HG03095 (cell line): Measurements from ENCODE around the gene RBM10.

Source experiments
- ATAC-seq: cut with Tn5 transposase; IDR thresholded peaks from one replicate; pipeline ENCODE4 v1.9.1; 2021; ENCODE audit warnings: moderate library complexity; ENCODE audit not compliant: unreplicated experiment

RBM10 gene

GRCh38 chrX:47174846-47175587 lies 30.0 kb downstream of the RBM10 start:
- no peak for ATAC-seq

GRCh38 chrX:47175588-47175980 lies 30.6 kb downstream of the RBM10 start:
- ATAC-seq = no peak

GRCh38 chrX:47176101-47176740 lies 31.2 kb downstream of the RBM10 start:
- no peak for ATAC-seq

GRCh38 chrX:47177079-47177478 lies 32.1 kb downstream of the RBM10 start:
- no peak for ATAC-seq

GRCh38 chrX:47178337-47178736 lies 33.3 kb downstream of the RBM10 start:
- no peak for ATAC-seq

- no peak for ATAC-seq
Observed at GRCh38 chrX:47179221-47179927, 34.4 kb downstream of the RBM10 start.

- no peak for ATAC-seq
Observed at GRCh38 chrX:47179928-47180255, 34.9 kb downstream of the RBM10 start.

- no peak for ATAC-seq
Observed at GRCh38 chrX:47180346-47180745, 35.3 kb downstream of the RBM10 start.

- ATAC-seq = no peak
Observed at GRCh38 chrX:47181301-47181700, 36.3 kb downstream of the RBM10 start.

- no peak for ATAC-seq
Observed at GRCh38 chrX:47182106-47182700, 37.2 kb downstream of the RBM10 start.

- ATAC-seq = no peak
Observed at GRCh38 chrX:47184486-47184885, 39.5 kb downstream of the RBM10 start.

GRCh38 chrX:47185241-47185640 lies 40.2 kb downstream of the RBM10 start:
- ATAC-seq = no peak

GRCh38 chrX:47186096-47186740 lies 41.2 kb downstream of the RBM10 start:
- ATAC-seq = no peak

GRCh38 chrX:47187106-47187677 lies 42.2 kb downstream of the RBM10 start:
- no peak for ATAC-seq

- no peak for ATAC-seq
Observed at GRCh38 chrX:47189906-47190305, 44.9 kb downstream of the RBM10 start.

- peak; percentile 43 for ATAC-seq
Observed at GRCh38 chrX:47190445-47191269, 45.6 kb downstream of the RBM10 start.

GRCh38 chrX:47191331-47191730 lies 46.3 kb downstream of the RBM10 start:
- no peak for ATAC-seq

GRCh38 chrX:47191806-47192401 lies 46.9 kb downstream of the RBM10 start:
- no peak for ATAC-seq

GRCh38 chrX:47193475-47194193 lies 48.6 kb downstream of the RBM10 start, which contains the start of gene UBA1:
UBA1 (plus strand) TSS chrX:47193829; CDS start chrX:47198803, 4,974 bp downstream.
- peak; percentile 73 for ATAC-seq
